HepG2 (cell line): ENCODE data around the gene VAT1L. TPM values are rescaled to one million over a fixed set of nuclear protein-coding genes. Genes with fewer than 3 reads are reported as not detected.

Experiments
- ATAC-seq: fragments of 200-7000 bp; cut with Tn5 transposase; 3 replicates; pipeline ENCODE4 v1.9.1; 2020; ENCODE audit warnings: mild to moderate bottlenecking, moderate library complexity
- BruUV-seq: library from RNA; stranded (reverse); fragments of 400-500 nt; replicated peaks from 2 replicates; lab custom pipeline; 2021; lab: Mats Ljungman, UMichigan
- CTCF ChIA-PET: fragments of 300-600 bp; formaldehyde crosslinking; extraction: SDS; loops from one replicate; lab custom pipeline; 2021; ENCODE audit warnings: low total read pairs, inconsistent platforms, low intra/inter-chr PET ratio; lab: Yijun Ruan, JAX
- POLR2A ChIA-PET: fragments of 350-600 bp; sonication (Branson Sonifier 250); formaldehyde crosslinking; loops from one replicate; lab custom pipeline; 2020; ENCODE audit warnings: antibody characterized with exemption, inconsistent platforms; lab: Yijun Ruan, JAX
- DNase-seq: peaks from one replicate; pipeline ENCODE4 v3.0.0-alpha.2; 2015; ENCODE audit warnings: low spot score
- FAIRE-seq: peaks from 3 replicates; lab custom pipeline; 2011; peaks lifted over from hg19 to GRCh38; lab: Jason Lieb, UNC
- H2AFZ ChIP-seq: one replicate; pipeline ENCODE4 v1.6.1; 2011; ENCODE audit warnings: low read length, inconsistent platforms
- H3K27ac ChIP-seq: fragments of 300-600 bp; 3 replicates; pipeline ENCODE4 v1.8.0; 2011; ENCODE audit warnings: mixed run types, mild to moderate bottlenecking, mixed read lengths, low read length, inconsistent platforms; ENCODE audit not compliant: insufficient read depth; ENCODE audit errors: extremely low read length
- H3K27me3 ChIP-seq, 2 experiments: fragments of 200-600 bp in 1 of 2; 2 replicates in 1 of 2; 3 replicates in 1 of 2; pipeline versions ENCODE4 v1.6.0 to v1.8.0; 2011; ENCODE audit warnings: low read length in 2 of 2, mild to moderate bottlenecking in 2 of 2, moderate library complexity in 2 of 2, inconsistent platforms in 1 of 2; ENCODE audit not compliant: insufficient read depth in 2 of 2, control insufficient read depth in 1 of 2
- H3K36me3 ChIP-seq, 2 experiments: fragments of 200-600 bp in 1 of 2; replicated peaks in 1 of 2; 2 replicates in 1 of 2; 3 replicates in 1 of 2; pipeline versions ENCODE4 v1.5.1 to v1.8.0; 2011; ENCODE audit warnings: low read length in 2 of 2, inconsistent platforms in 1 of 2; ENCODE audit not compliant: insufficient read depth in 2 of 2, control insufficient read depth in 1 of 2
- H3K4me1 ChIP-seq: 2 replicates; pipeline ENCODE4 v1.5.1; 2012; ENCODE audit warnings: low read length, inconsistent platforms; ENCODE audit not compliant: insufficient read depth
- H3K4me2 ChIP-seq: 2 replicates; pipeline ENCODE4 v1.6.0; 2011; ENCODE audit warnings: low read depth, low read length, inconsistent platforms
- H3K4me3 ChIP-seq, 3 experiments: fragments of 200-600 bp in 1 of 3; sonication (generic), shearing (Covaris generic) in 1 of 3; replicated peaks in 1 of 3; 2 replicates each; pipeline ENCODE4 v1.5.1; 2011 to 2016; ENCODE audit warnings: low read length in 3 of 3, inconsistent platforms in 2 of 3, low read depth in 2 of 3, mild to moderate bottlenecking in 2 of 3, control low read depth in 1 of 3, mixed read lengths in 1 of 3; ENCODE audit not compliant: insufficient read depth in 1 of 3
- H3K79me2 ChIP-seq: one replicate; pipeline ENCODE4 v1.6.1; 2011; ENCODE audit warnings: low read length, inconsistent platforms; ENCODE audit not compliant: insufficient read depth
- H3K9ac ChIP-seq: 2 replicates; pipeline ENCODE4 v1.6.0; 2011; ENCODE audit warnings: mild to moderate bottlenecking, low read depth, low read length, inconsistent platforms; ENCODE audit not compliant: insufficient read depth
- H3K9me3 ChIP-seq: 2 replicates; pipeline ENCODE4 v1.5.1; 2012; ENCODE audit warnings: mild to moderate bottlenecking, low read length
- H4K20me1 ChIP-seq: 2 replicates; pipeline ENCODE4 v1.6.0; 2011; ENCODE audit warnings: inconsistent platforms, mild to moderate bottlenecking, low read length, moderate library complexity; ENCODE audit not compliant: insufficient read depth
- GLI4 ChIP-seq: sonication (generic); formaldehyde crosslinking; IDR thresholded peaks from 2 replicates; pipeline ENCODE4 v1.5.1; 2020; ENCODE audit warnings: missing genetic modification reagents, mild to moderate bottlenecking, moderate library complexity, borderline replicate concordance
- SMARCE1 ChIP-seq: fragments of 450-650 bp; IDR thresholded peaks from 2 replicates; pipeline ENCODE4 v1.6.1; 2017; ENCODE audit warnings: borderline replicate concordance
- SP1 ChIP-seq, 2 experiments: fragments of 450-650 bp in 1 of 2; sonication (generic) in 1 of 2; formaldehyde crosslinking in 1 of 2; IDR thresholded peaks; 2 replicates each; pipeline versions ENCODE4 v1.4.0 to v1.6.1; 2016 to 2020; ENCODE audit warnings: missing genetic modification reagents in 1 of 2
- WGBS: methylation state at CpG from one replicate; pipeline ENCODE4 v1.1.6; 2017; ENCODE audit warnings: low lambda C conversion rate; 5-methylcytosine and 5-hydroxymethylcytosine counted together
- in situ Hi-C: cut with HindIII; loops from 2 replicates; pipeline ENCODE4 v1.10.0; 2017; ENCODE audit warnings: low pct_unique_long_range_greater_than_20kb; ENCODE audit not compliant: extremely low pct_ligation_motif_present
- intact Hi-C: fragments of 100-400 bp; cut with micrococcal nuclease; formaldehyde crosslinking; loops from one replicate; pipeline ENCODE4 v1.10.0; 2022; ENCODE audit not compliant: unreplicated experiment
- polyA plus RNA-seq, 8 experiments: library from polyadenylated mRNA; depleted of rRNA in 3 of 8; stranded (reverse) in 7 of 8; unstranded in 1 of 8; fragments of >200 nt; fragmentation: Illumina TruSeq in 4 of 8; extraction: Trizol in 4 of 8; gene quantifications; 2 replicates each; pipeline versions ENCODE4 v1.2.1 to v1.2.3, GENCODE V29; 2011 to 2016; ENCODE audit warnings: low read depth in 4 of 8, missing spikeins in 1 of 8, mixed read lengths in 1 of 8; ENCODE audit not compliant: insufficient read depth in 1 of 8
- total RNA-seq, 5 experiments: library from RNA; depleted of rRNA; stranded (reverse); fragments of >200 nt; fragmentation: Illumina TruSeq; extraction: Trizol; gene quantifications; 2 replicates each; pipeline ENCODE4 v1.2.3, GENCODE V29; 2016; ENCODE audit warnings: low read depth in 1 of 5
- TF ChIP-seq, protein P1 (sequence below): sonication (generic); formaldehyde crosslinking; IDR thresholded peaks from 2 replicates; pipeline ENCODE4 v1.9.0; 2021; ENCODE audit warnings: mild to moderate bottlenecking, missing genetic modification reagents
- TF ChIP-seq, protein P2 (sequence below): sonication (generic); formaldehyde crosslinking; IDR thresholded peaks from 2 replicates; pipeline ENCODE4 v1.4.0; 2020; ENCODE audit warnings: mild to moderate bottlenecking, missing genetic modification reagents

Gene VAT1L
- total and polyA plus RNA-seq, 2 of the 13 experiments (the other 11 are each of a cell fraction or from before 2014, with no cell fraction given) = not detected

DNA sequence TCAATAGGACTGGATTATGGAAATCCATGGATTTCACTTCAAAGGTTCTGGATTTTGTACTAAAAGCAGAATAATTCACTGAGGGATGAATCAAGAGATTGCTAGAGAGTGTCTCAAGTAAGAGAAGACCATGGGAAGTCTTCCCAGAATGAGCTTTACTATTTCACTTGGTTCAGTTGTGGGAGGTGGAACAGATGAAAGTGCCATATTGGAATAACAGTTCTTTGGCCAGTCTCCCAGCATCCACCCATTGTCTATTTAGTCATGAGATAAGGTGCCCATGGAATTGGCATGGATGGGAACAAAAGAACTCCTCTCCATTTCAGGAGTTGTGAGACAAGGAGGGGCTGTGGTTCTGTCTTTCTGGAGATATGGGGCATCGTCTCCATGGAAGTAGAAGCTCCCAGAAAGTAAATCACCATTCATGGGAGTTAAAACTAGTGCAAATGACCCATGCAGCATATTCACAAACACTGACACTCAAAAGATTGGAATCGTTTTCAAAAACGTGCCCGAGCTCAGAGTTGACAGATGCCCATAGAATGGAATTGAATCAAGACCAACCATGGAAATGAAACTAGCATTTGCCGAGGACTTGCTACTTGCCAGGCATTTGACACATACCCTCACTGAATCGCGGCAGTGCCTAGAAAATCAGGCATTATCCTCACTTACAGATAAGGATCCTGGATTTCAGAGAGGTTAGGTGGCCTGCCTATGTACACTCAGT, 197.8 kb downstream of the VAT1L start:
- Histone ChIP-seq H3K9me3 (no peaks in the 10 kb centered on the region), H4K20me1 (no peaks in the 10 kb centered on the region), H3K4me3 (no peak overlapping the region), H3K79me2 (no peaks in the 10 kb centered on the region), H3K4me1 (no peaks in the 10 kb centered on the region), H3K36me3 (no peaks in the 10 kb centered on the region)
- no peak for DNase-seq
- ChIA-PET POLR2A (no interaction called here), CTCF (no interaction called here)
- intact Hi-C loops = no loop called here
- 19% methylated on average over 7 of the region's 7 CpGs for WGBS
- TF ChIP-seq, protein P1, sequence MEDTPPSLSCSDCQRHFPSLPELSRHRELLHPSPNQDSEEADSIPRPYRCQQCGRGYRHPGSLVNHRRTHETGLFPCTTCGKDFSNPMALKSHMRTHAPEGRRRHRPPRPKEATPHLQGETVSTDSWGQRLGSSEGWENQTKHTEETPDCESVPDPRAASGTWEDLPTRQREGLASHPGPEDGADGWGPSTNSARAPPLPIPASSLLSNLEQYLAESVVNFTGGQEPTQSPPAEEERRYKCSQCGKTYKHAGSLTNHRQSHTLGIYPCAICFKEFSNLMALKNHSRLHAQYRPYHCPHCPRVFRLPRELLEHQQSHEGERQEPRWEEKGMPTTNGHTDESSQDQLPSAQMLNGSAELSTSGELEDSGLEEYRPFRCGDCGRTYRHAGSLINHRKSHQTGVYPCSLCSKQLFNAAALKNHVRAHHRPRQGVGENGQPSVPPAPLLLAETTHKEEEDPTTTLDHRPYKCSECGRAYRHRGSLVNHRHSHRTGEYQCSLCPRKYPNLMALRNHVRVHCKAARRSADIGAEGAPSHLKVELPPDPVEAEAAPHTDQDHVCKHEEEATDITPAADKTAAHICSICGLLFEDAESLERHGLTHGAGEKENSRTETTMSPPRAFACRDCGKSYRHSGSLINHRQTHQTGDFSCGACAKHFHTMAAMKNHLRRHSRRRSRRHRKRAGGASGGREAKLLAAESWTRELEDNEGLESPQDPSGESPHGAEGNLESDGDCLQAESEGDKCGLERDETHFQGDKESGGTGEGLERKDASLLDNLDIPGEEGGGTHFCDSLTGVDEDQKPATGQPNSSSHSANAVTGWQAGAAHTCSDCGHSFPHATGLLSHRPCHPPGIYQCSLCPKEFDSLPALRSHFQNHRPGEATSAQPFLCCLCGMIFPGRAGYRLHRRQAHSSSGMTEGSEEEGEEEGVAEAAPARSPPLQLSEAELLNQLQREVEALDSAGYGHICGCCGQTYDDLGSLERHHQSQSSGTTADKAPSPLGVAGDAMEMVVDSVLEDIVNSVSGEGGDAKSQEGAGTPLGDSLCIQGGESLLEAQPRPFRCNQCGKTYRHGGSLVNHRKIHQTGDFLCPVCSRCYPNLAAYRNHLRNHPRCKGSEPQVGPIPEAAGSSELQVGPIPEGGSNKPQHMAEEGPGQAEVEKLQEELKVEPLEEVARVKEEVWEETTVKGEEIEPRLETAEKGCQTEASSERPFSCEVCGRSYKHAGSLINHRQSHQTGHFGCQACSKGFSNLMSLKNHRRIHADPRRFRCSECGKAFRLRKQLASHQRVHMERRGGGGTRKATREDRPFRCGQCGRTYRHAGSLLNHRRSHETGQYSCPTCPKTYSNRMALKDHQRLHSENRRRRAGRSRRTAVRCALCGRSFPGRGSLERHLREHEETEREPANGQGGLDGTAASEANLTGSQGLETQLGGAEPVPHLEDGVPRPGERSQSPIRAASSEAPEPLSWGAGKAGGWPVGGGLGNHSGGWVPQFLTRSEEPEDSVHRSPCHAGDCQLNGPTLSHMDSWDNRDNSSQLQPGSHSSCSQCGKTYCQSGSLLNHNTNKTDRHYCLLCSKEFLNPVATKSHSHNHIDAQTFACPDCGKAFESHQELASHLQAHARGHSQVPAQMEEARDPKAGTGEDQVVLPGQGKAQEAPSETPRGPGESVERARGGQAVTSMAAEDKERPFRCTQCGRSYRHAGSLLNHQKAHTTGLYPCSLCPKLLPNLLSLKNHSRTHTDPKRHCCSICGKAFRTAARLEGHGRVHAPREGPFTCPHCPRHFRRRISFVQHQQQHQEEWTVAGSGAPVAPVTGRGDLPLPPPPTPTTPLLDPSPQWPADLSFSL (CRISPR knock-in tag) = no peak
- TF ChIP-seq, protein P2, sequence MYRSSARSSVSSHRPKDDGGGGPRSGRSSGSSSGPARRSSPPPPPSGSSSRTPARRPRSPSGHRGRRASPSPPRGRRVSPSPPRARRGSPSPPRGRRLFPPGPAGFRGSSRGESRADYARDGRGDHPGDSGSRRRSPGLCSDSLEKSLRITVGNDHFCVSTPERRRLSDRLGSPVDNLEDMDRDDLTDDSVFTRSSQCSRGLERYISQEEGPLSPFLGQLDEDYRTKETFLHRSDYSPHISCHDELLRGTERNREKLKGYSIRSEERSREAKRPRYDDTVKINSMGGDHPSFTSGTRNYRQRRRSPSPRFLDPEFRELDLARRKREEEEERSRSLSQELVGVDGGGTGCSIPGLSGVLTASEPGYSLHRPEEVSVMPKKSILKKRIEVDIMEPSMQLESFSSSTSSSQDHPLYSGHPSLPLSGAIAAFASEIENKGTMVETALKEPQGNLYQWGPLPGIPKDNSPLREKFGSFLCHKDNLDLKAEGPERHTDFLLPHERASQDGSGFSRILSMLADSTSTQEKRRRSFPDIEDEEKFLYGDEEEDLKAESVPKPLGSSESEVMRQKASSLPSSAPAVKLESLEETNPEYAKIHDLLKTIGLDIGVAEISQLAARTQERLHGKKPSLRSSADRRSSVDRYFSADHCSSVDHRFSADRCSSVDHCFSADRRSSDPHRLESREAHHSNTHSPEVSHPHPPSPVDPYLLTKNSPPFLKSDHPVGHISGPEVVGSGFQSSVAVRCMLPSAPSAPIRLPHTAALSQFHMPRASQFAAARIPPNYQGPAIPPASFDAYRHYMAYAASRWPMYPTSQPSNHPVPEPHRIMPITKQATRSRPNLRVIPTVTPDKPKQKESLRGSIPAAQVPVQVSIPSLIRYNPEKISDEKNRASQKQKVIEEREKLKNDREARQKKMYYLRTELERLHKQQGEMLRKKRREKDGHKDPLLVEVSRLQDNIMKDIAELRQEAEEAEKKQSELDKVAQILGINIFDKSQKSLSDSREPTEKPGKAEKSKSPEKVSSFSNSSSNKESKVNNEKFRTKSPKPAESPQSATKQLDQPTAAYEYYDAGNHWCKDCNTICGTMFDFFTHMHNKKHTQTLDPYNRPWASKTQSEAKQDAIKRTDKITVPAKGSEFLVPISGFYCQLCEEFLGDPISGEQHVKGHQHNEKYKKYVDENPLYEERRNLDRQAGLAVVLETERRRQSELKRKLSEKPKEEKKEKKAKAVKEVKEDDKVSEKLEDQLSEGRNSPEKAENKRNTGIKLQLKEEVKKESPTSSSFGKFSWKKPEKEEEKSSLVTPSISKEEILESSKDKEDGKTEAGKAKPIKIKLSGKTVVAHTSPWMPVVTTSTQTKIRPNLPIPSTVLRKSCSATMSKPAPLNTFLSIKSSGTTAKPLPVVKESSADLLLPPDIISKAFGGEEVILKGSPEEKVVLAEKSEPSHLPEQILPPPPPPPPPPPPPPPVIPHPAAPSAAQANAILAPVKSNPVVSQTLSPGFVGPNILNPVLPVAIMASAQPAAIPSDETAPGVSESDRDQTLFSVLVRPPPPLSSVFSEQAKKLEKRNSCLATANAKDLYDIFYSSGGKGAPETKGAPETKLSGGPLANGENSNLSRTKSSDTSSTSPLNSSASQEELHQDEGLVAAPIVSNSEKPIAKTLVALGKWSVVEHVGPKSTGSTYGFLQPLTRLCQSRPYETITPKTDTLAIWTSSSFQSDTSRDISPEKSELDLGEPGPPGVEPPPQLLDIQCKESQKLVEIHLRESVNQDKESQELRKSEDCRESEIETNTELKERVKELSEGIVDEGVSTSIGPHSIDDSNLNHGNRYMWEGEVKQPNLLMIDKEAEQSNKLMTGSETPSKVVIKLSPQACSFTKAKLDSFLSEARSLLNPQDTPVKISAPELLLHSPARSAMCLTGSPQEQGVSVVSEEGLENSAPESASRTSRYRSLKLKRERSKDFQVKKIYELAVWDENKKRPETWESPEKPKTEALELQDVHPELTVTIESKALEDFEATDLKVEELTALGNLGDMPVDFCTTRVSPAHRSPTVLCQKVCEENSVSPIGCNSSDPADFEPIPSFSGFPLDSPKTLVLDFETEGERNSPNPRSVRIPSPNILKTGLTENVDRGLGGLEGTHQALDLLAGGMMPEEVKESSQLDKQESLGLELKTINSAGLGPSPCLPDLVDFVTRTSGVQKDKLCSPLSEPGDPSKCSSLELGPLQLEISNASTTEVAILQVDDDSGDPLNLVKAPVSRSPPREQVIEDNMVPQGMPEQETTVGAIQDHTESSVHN (CRISPR knock-in tag) = no peak
- TF ChIP-seq SP1 (IDR thresholded peaks at IDR 0.05) = no peak
- TF ChIP-seq SP1 (CRISPR knock-in tag; IDR thresholded peaks at IDR 0.05) = no peak
- TF ChIP-seq GLI4 (CRISPR knock-in tag) = no peak
- no peak for TF ChIP-seq SMARCE1
- TF ChIP-seq, all 625 proteins: peak for 0
- FAIRE-seq (no peak), ATAC-seq (no peak)
- Histone ChIP-seq H3K9ac (no peak overlapping the region), H3K27ac (no peak overlapping the region), H3K27me3 (peaks cover 0 to 14% of the 10 kb centered on the region in 2 experiments; a peak in 2 of 5 replicates), H2AFZ (no peak overlapping the region), H3K4me2 (no peak overlapping the region)
- BruUV-seq = no TSS peak
- in situ Hi-C loops = no loop called here
